Measurements from ENCODE around the gene INPP1.

DNA sequence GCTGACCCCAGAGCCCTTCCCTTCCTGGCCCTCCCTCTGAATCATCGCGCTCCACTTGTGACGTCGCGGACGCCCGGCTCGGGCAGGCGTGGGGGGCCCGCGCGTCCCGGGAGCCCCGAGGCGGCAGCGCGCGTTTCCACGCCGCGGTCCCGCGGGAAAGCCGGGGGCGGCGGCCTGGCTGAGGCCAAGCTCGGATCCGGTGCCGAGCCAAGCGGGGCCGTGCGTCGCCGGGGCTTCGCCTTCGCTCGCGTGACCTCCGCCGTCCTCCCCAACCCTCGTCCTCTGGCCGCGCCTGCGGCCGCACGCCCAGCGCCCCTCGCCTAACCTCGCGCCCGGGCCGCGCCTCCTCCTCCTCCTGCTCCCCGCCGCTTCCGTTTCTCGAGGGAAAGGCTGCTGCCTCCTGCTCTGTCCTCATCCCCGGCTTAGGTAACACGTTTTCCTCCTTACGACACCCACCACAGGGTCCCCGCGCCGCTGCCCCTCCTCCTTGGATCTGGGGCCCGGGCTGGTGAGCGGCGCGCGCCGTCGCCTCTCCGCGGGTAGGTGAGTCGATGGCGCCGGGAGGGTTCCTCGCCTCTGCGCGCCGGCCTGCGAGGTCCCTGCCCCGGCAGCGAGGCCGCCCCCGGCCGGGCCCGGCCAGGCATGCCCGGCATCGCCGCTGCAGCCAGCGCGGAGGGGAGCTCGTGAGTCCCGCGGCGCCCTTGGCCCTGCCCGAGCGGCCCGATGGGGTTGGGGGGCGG is at the start of gene INPP1:
- TF ChIP-seq, protein P1, sequence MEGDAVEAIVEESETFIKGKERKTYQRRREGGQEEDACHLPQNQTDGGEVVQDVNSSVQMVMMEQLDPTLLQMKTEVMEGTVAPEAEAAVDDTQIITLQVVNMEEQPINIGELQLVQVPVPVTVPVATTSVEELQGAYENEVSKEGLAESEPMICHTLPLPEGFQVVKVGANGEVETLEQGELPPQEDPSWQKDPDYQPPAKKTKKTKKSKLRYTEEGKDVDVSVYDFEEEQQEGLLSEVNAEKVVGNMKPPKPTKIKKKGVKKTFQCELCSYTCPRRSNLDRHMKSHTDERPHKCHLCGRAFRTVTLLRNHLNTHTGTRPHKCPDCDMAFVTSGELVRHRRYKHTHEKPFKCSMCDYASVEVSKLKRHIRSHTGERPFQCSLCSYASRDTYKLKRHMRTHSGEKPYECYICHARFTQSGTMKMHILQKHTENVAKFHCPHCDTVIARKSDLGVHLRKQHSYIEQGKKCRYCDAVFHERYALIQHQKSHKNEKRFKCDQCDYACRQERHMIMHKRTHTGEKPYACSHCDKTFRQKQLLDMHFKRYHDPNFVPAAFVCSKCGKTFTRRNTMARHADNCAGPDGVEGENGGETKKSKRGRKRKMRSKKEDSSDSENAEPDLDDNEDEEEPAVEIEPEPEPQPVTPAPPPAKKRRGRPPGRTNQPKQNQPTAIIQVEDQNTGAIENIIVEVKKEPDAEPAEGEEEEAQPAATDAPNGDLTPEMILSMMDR (conservative IDR thresholded peaks at IDR 0.05) = no peak
- TF ChIP-seq EZH2 (IDR thresholded peaks at IDR 0.05; ENCODE audit: low read depth) = no peak
